Measurements from ENCODE around the gene GNB1L.

The GNB1L gene

DNA sequence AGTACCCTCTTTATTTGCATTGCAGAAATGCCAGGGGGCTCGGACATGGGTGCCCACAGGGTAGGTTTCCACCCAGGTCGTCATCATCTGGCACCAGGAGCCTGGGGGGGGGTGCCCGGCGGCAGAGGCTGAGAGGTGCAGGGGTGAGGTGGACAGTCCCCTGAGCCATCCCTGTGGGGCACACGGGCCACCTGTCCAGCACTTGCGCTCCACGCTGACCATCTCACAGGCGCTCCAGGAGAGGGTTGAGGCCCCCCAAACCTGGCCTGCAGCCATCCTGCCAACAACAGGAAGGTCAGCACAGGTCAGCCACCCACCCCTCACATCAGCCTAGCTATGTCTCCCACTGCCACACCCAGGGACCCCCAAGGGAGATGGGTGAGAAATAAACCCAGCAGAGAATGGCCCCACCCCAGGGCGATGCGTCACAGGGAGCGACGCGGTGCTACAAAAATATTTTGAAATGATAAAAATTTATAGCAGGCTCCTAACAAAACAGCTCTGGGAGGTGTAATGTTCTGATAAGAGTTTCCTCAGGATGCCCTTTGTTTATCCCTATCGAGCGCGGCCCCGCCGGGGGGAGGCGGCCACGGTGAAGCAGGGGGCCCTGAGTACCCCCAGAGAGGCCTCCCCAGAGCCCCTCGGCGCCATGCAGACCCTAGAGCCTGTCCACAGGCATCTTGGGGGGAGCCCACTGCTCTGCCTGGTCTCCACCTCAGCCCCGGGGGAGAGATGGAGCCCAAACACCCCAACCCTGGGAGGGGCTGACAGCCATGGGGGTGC, 21.0 kb upstream of the GNB1L start:
- DNase-seq (ENCODE audit: low read depth) = no peak

DNA sequence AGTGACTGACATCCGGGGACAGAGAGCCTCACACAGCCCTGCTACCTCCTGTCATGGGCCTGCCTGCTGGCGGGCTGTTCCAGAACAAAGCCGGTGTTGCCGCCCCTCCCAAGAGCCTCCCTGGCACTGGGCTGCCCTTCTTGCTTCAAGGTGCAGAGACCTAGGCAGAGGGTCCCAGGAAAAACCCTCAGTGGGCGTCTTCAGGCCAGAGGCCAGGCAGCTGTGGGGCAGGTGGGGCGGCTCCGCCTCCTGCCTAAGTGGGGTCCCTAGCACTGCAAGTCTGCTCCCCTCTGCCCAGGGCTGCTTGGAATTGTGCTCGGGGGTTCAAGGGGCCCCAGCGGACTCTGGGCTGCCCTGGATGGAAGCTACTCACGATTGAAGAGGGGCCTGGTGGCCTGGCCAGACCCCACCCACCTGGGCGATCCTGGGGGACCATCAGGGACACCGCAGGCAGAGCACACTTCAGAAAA, 20.4 kb upstream of the GNB1L start:
- no peak for DNase-seq (ENCODE audit: low read depth)

DNA sequence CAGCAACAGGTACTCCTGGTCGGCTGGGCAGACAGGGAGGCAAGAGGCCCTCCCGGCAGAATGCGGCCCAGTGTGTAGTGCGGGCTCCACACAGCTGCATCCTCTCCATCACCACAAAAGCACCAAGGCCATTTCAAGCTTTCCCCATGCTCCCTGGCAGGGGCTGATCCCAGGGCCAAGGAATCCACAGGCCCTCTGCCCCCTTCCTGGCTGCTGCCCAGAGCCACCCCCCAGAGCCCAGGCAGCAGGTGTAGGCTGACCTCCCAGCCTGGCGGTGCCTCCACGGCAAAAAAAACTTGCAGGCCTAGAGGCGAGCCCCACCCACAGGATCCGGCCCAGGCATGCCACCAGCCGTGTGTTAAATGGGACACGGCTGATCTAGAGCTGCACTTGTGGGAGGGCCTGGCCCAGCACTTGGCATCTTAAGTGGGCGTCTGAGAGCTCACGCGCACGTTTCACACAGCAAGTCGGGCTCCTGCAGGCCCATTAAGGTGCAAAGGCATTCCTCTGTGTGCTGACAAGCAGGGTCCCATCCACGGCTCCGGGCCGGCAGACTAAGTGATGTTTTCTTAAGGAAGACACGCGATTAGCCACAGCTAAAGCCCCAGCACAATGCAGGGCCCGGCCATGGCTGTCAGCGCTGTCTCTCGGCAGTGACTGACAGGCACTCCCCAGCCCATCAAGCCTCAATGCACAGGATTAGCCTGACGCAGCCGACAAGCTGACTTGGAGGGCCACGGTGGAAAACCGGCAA, 19.8 kb upstream of the GNB1L start:
- DNase-seq (ENCODE audit: low read depth) = no peak

DNA sequence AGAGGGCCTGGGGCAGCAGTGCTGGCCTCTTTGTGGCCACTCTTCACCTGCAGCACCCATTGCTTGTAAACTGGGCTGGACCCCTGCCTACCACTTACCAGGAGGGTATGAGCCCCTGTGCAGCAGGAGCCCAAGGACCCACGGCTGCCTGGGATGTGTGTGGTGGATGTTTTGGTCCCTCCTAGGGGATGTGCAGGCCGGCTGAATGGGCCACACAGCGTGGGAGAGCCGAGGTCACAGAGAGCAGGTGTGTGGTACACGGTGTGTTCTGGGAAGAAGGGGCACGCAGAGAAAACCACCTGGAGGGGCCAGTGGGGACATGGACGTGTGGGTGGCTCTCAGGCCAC, 19.3 kb upstream of the GNB1L start:
- DNase-seq (ENCODE audit: low read depth) = no peak

DNA sequence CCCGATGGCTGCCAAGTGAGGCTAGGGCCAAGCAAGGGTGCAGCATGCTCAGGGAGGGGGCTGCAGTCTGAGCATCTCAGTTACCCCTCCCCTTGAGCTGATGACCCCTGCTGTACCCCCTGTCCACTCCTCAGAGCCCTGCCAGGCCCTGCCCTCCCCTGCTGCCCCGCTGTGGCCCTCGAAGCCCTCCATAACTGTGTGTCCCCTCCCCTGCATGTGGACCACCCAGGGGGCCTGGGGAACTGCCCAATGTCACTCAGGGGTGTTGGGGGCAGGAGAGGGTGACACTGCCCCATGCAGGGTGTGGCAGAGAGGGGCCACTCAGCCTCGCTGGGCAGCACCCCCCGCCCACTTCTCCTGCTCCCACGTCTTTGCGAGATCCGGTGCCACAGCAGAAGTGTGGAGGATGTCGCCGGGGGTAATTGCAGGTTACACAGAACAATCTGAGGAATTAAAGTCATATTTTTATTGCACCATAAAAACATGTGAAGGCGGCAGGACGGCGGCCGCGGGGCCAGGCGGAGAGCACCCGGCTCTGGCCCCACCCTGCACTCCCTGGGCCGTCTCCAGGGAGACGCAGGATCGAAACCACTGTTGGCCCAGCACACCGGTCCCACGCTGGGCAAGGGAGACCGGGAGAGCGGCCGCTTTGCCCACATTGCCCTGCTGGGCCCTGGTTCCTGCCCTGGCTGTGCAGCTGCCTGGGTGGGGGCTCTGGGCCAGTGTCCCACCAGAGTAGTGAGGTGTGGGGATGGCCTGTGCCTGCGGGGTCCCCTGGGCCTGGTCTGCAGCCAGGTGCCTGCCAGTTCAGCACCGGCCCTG, 18.7 kb upstream of the GNB1L start:
- DNase-seq (ENCODE audit: low read depth) = no peak

DNA sequence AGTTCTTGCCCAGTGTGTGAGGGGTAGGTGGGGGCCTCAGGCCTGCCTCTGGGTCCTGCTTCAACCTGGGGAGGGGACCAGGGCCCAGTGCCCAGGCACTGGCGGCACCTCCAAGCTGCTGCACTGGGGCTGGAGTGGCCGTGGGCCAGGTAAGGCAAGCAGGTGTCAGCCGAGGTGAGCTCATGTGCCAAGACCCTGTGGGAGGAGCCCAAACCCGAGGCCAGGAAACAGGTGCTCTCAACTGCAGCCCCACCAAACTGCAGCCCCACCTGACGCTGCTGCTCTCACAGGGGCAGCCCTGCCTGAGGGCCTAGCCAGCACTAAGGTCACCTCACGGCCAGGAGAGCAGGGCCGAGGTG, 18.1 kb upstream of the GNB1L start:
- DNase-seq (ENCODE audit: low read depth) = no peak

DNA sequence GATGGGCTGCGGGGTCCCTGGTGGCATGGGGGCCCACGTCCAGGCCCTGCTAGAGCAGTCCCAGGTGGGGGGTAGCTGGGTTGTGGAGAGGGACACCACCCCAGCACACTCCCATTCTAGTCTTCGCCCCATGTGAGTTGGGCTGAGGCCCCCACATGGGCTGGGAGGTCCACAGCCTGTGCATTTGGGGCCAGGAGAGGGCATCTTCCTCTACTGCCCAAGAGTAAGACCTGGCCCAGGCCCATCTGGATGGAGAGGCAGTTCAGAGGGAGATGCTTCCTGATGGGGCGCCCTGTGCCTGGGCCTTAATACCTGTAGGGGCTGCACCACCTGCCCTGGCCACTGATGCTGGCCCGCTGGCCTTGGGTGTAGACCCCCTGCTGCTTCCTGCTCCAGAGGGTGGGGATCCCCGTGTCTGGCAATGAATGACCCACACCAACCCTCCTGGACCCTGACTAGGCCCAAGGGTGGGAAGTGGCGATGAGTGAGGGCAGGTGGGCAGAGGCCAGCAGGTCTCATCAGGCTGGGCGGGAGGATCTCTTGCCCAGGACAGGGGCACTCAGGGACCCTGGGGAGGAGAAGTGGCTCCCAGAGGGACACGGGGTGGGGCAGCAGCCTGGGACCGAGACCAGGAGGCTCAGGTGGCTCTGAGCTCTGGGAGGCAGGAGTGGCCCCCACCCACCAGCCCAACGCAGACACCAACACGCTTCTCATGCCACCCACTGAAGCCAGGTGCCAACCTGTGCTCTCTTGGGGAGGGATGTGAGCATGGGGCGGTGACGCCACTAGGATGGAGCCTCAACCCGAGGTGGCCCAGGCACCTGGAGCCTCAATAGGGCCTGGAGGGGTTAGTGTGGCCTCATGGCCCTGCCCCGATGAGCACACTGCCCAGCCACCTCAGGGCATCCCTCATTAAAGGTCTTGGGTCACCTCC, 17.4 kb upstream of the GNB1L start:
- DNase-seq (ENCODE audit: low read depth) = no peak

- DNase-seq (ENCODE audit: low read depth) = no peak
These were observed 16.6 kb upstream of the GNB1L start for GRCh38 chr22:19871023-19871844.

DNA sequence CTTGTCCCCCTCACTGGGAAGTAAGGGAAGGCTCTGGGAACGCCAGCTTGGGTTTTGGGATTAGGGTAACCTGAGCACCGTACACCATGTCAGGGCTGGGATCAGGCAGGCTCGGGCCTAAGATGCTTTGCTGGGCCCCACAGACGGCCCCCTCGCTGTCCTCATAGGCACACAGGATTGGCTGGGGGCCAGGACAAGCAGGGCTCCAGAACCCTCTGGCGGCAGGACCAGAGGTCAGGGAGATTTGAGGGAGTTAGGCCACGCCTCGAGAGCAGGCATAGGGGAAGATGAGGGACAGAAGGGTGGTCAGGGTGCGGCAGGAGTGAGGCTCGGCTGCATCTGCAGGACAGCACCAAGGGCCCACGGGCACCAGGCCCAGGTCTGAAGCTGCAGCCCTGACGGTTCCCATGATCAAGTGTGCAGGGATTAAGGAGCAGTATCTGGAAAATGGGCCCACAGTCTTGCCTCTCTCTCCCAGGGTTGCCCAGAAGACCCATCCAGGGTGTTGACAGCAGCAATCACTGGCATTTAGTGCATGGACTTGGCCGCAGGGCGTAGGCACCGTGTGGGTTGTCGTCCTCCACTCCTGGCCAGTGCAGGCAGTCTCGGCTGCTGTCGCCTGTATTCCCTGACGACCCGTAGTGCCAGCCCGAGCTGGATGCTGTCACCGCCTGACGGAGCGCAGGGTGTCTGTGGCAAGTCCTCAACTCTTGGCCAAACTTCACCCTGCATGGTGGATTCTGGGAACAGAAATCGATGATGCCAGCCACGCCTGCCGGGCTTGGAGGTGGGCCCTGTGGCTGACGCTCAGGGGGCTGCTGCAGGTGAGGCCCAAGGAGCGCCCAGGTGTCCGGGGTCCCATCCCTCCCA, 15.7 kb upstream of the GNB1L start:
- DNase-seq (ENCODE audit: low read depth) = no peak

- no peak for DNase-seq (ENCODE audit: low read depth)
These were observed 15.0 kb upstream of the GNB1L start for GRCh38 chr22:19869497-19870152.

GRCh38 chr22:19868773-19869471, 14.2 kb upstream of the GNB1L start:
- DNase-seq (ENCODE audit: low read depth) = no peak

DNA sequence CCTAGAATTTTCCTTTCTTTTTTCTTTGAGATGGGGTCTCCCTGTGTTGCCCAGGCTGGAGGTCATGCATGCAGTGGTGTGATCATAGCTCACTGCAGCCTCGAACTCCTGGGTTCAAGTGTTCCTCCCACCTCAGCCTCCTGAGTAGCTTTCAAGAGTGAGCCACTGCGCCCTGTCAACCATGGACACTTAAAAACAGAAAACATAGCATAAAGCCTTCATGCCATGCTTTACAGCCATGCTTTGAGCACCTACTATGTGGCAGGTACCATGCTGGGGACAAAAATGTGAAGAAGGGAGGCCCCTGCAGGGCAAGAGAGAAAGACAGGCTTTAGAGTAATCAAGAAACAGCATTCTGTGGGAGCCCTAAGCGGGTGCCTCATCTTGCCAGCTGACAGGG, 13.7 kb upstream of the GNB1L start:
- no peak for DNase-seq (ENCODE audit: low read depth)

- no peak for DNase-seq (ENCODE audit: low read depth)
These were observed 12.9 kb upstream of the GNB1L start for GRCh38 chr22:19867617-19868016.

GRCh38 chr22:19866665-19867009, 12.0 kb upstream of the GNB1L start:
- no peak for DNase-seq (ENCODE audit: low read depth)

- no peak for DNase-seq (ENCODE audit: low read depth)
These were observed 10.6 kb upstream of the GNB1L start for GRCh38 chr22:19865141-19865829.

DNA sequence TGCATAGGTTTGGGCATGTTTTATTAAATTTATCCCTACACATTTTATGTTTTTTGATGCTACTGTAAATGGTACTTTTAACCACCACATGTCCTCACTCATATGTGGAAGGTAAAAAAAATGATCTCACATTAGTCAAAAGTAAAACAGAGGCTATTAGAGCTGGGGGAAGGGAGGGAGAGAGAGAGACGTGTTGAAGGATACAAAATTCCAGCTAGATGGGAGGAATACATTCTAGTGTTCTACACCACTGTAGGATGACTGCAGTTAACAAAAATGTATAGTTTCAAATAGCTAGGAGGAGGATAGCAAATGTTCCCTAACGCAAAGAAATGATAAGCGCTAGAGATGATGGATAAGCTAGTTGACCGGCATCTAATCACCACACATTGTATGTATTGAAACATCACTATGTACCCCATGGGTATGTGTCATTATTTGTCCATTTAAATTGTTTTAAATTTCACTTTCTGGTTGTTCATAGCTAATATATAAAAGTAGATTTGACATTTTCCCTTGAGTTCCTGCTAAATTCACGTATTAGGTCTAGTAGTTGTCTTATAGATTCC, 9.9 kb upstream of the GNB1L start:
- no peak for DNase-seq (ENCODE audit: low read depth)

- DNase-seq (ENCODE audit: low read depth) = no peak
These were observed 8.9 kb upstream of the GNB1L start for GRCh38 chr22:19863571-19863970.

All from activated gamma-delta T cell treated with anti-CD3 and anti-CD28 coated beads, Interleukin-2, amount 50 U/mL, for 16 hours (primary cell).